ENCODE data around the gene XPO5. TPM values are rescaled to one million over a fixed set of nuclear protein-coding genes. Genes with fewer than 3 reads are reported as not detected.

XPO5 gene
- total RNA-seq, 4 donors from 2014 or later: 11.3 to 25.1 (median 17.6) TPM

DNA sequence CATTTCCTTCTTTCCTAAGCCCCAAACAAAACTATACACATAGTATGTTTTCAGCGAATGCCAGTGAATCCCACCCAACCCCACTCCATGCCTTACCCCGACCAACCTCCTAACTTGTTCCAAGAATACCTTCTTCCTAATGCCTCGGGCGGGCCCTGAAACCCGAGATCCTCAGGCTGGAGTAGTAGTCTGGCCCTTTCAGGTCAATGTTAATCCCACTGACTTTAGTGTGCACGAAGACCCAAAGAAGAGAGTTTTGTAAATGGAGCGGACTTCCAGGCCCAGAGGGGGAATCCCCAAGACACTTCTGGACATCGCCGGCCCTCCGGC lies 59.5 kb downstream of the XPO5 start:
- peaks cover 24 to 39% (median 28%) of the 10 kb centered on the region in 4 donors for H3K4me1 ChIP-seq
- 1 to 13% methylated on average over 3 to 10 of the region's 10 CpGs for WGBS, 2 donors (ENCODE audit: low coverage in 1 of 2)
- peak overlapping the region; percentile 60 to 87 (median 78) for H3K4me3 ChIP-seq
- H3K36me3 ChIP-seq: peaks cover 0 to 25% (median 8%) of the 10 kb centered on the region in 4 donors
- in situ Hi-C loops (cut with MboI; ENCODE audit: low pct_ligation_motif_present in 1 of 4, low pct_unique_long_range_greater_than_20kb in 1 of 4, low sequenced_read_pairs in 3 of 4): no loop called here
- no peak for TF ChIP-seq POLR2AphosphoS5 (IDR thresholded peaks at IDR 0.05)
- TF ChIP-seq EP300 (IDR thresholded peaks at IDR 0.05; ENCODE audit: low read depth): no peak
- TF ChIP-seq, protein P1, sequence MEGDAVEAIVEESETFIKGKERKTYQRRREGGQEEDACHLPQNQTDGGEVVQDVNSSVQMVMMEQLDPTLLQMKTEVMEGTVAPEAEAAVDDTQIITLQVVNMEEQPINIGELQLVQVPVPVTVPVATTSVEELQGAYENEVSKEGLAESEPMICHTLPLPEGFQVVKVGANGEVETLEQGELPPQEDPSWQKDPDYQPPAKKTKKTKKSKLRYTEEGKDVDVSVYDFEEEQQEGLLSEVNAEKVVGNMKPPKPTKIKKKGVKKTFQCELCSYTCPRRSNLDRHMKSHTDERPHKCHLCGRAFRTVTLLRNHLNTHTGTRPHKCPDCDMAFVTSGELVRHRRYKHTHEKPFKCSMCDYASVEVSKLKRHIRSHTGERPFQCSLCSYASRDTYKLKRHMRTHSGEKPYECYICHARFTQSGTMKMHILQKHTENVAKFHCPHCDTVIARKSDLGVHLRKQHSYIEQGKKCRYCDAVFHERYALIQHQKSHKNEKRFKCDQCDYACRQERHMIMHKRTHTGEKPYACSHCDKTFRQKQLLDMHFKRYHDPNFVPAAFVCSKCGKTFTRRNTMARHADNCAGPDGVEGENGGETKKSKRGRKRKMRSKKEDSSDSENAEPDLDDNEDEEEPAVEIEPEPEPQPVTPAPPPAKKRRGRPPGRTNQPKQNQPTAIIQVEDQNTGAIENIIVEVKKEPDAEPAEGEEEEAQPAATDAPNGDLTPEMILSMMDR (IDR thresholded peaks at IDR 0.05): no peak
- TF ChIP-seq POLR2A (IDR thresholded peaks at IDR 0.05): no peak
- intact Hi-C loops (cut with DNase I; ENCODE audit: low total_unique reads): no loop called here
- H3K9me3 ChIP-seq: no peaks in the 10 kb centered on the region
- H3K27ac ChIP-seq: peak overlapping the region; percentile 89 to 93 (median 92)
- no peak for DNase-seq
- no peaks in the 10 kb centered on the region for H3K27me3 ChIP-seq

DNA sequence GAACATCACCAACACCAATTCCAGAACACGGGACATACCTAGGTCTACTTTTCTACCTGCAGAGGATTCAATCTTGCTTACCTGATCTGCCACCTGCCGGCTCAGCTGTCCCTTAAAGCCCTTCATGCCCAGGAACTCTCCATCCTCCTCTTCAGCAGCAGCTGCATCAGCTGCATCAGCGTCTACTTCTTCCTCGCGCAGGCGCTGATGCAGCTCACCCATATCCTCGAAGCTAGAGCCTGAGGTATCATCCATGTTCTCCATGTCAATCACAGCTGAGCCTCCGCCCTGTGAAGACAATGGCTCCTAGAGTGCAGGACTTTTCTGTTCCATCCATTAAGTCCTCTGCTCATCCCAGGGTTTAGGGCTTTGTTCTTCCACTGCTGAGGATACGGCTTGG lies 60.0 kb downstream of the XPO5 start:
- WGBS, 2 donors (ENCODE audit: low coverage in 1 of 2): 65 to 73% methylated on average over 7 to 9 of the region's 9 CpGs
- H3K9me3 ChIP-seq: no peaks in the 10 kb centered on the region
- H3K4me3 ChIP-seq: peak overlapping the region; percentile 60 to 87 (median 78)
- peaks cover 0 to 22% (median 6%) of the 10 kb centered on the region in 4 donors for H3K36me3 ChIP-seq
- intact Hi-C loops (cut with DNase I; ENCODE audit: low total_unique reads): no loop called here
- TF ChIP-seq EP300 (IDR thresholded peaks at IDR 0.05; ENCODE audit: low read depth): no peak
- TF ChIP-seq POLR2A (IDR thresholded peaks at IDR 0.05): no peak
- TF ChIP-seq, protein P1 (IDR thresholded peaks at IDR 0.05): no peak
- no peak for TF ChIP-seq POLR2AphosphoS5 (IDR thresholded peaks at IDR 0.05)
- peaks cover 24 to 44% (median 33%) of the 10 kb centered on the region in 4 donors for H3K4me1 ChIP-seq
- no peaks in the 10 kb centered on the region for H3K27me3 ChIP-seq
- no peak for DNase-seq
- H3K27ac ChIP-seq: peak overlapping the region; percentile 89 to 93 (median 92)
- in situ Hi-C loops (cut with MboI; ENCODE audit: low pct_ligation_motif_present in 1 of 4, low pct_unique_long_range_greater_than_20kb in 1 of 4, low sequenced_read_pairs in 3 of 4): no loop called here

DNA sequence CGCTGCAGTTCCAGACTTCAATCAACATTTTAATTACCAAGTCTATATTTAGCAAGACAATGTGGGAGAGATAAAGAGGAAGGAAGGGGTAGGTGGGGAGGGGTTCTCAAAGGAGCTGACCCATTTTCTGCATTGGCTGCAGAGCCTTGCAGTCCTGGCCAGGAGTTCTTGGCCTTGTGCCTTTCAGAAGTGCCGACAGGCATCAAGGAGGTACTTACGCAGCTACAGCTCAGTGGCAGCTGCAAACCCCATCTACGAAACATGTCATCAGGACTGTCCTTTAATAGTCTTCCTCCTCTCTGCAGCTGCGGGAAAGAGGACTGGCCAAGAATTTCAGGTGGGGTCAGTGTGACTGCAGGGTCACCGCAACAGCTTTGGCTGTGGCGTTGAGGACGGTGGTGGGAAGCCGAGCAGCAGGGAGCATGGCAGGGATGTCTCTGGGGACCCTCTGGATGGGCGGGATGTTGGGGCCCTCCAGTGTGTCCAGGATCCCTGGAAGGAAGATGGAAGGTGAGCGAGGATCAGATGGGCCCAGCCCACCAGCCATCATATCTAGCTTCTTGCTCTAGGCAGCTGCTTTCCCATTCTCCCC lies 63.9 kb downstream of the XPO5 start:
- H3K4me1 ChIP-seq: peaks cover 15 to 48% (median 40%) of the 10 kb centered on the region in 4 donors
- in situ Hi-C loops (cut with MboI; ENCODE audit: low pct_ligation_motif_present in 1 of 4, low pct_unique_long_range_greater_than_20kb in 1 of 4, low sequenced_read_pairs in 3 of 4) (no loop called here), intact Hi-C loops (cut with DNase I; ENCODE audit: low total_unique reads) (no loop called here)
- no peak overlapping the region for H3K4me3 ChIP-seq
- WGBS, 2 donors (ENCODE audit: low coverage in 1 of 2): 93% methylated on average over 11 of the region's 11 CpGs; no CpG with 5 or more reads in 1 of the 2 donors
- peaks cover 16% of the 10 kb centered on the region for H3K27me3 ChIP-seq
- no peaks in the 10 kb centered on the region for H3K9me3 ChIP-seq
- DNase-seq: no peak
- peak overlapping the region in 2 of 4 donors; percentile 79 to 82 for H3K27ac ChIP-seq
- TF ChIP-seq POLR2AphosphoS5 (IDR thresholded peaks at IDR 0.05) (no peak), EP300 (IDR thresholded peaks at IDR 0.05; ENCODE audit: low read depth) (no peak), POLR2A (IDR thresholded peaks at IDR 0.05) (no peak)
- TF ChIP-seq, protein P1 (IDR thresholded peaks at IDR 0.05): no peak
- peaks cover 0 to 18% (median 3%) of the 10 kb centered on the region in 4 donors for H3K36me3 ChIP-seq

DNA sequence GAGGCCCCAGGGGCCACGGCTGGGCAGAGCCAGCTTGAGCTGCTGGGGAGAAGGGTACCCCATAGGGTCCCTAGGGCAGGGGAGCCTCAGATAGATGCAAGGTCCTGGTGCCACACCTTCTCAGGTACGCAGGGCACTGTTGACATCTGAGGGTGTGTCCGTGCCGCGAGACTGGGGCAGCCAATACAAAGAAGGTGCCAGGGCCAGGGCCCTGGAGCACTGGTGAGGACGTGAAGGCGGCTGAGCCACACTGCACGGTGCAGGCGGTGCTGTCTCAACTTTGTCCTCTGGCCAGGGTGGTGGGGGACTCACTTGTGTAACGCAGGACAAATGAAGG lies 65.0 kb downstream of the XPO5 start:
- DNase-seq: peak; percentile 72
- in situ Hi-C loops (cut with MboI; ENCODE audit: low pct_ligation_motif_present in 1 of 4, low pct_unique_long_range_greater_than_20kb in 1 of 4, low sequenced_read_pairs in 3 of 4) (no loop called here), intact Hi-C loops (cut with DNase I; ENCODE audit: low total_unique reads) (no loop called here)
- Histone ChIP-seq H3K4me3 (peak overlapping the region in 3 of 4 donors; percentile 57 to 83 (median 74)), H3K36me3 (peaks cover 0 to 18% (median 3%) of the 10 kb centered on the region in 4 donors), H3K27me3 (peaks cover 16% of the 10 kb centered on the region), H3K4me1 (peaks cover 13 to 46% (median 37%) of the 10 kb centered on the region in 4 donors), H3K9me3 (no peaks in the 10 kb centered on the region), H3K27ac (peak overlapping the region; percentile 79 to 86 (median 81))
- WGBS, 2 donors (ENCODE audit: low coverage in 1 of 2): 62% methylated on average over 10 of the region's 10 CpGs; no CpG with 5 or more reads in 1 of the 2 donors
- no peak for TF ChIP-seq POLR2A (IDR thresholded peaks at IDR 0.05)
- peak in 2 of 3 donors; percentile 7 to 33 for TF ChIP-seq POLR2AphosphoS5 (IDR thresholded peaks at IDR 0.05)
- TF ChIP-seq, protein P1 (IDR thresholded peaks at IDR 0.05): no peak

Measured in transverse colon (tissue), 4 donors.